Fibroblast of mammary gland (primary cell): ENCODE results near the gene BRI3BP.
"Not testable (repeated sequence)": the region's sequence is repeated elsewhere in the genome, so short reads cannot be mapped to it uniquely, and the experiment has no call there.

Experiments
- DNase-seq: peaks from one replicate; pipeline ENCODE4 v3.0.0-alpha.2; 2010; ENCODE audit warnings: low read depth
- H3K4me3 ChIP-seq: 2 replicates; pipeline ENCODE4 v1.5.1; 2011; ENCODE audit warnings: low read depth, mild to moderate bottlenecking, low read length, moderate library complexity; ENCODE audit not compliant: control insufficient read depth
- TF ChIP-seq, protein P1 (sequence below): conservative IDR thresholded peaks from 2 replicates; pipeline ENCODE4 v1.5.1; 2011; ENCODE audit warnings: low read depth, low read length, inconsistent platforms; ENCODE audit not compliant: control insufficient read depth, insufficient read depth

The BRI3BP gene

DNA sequence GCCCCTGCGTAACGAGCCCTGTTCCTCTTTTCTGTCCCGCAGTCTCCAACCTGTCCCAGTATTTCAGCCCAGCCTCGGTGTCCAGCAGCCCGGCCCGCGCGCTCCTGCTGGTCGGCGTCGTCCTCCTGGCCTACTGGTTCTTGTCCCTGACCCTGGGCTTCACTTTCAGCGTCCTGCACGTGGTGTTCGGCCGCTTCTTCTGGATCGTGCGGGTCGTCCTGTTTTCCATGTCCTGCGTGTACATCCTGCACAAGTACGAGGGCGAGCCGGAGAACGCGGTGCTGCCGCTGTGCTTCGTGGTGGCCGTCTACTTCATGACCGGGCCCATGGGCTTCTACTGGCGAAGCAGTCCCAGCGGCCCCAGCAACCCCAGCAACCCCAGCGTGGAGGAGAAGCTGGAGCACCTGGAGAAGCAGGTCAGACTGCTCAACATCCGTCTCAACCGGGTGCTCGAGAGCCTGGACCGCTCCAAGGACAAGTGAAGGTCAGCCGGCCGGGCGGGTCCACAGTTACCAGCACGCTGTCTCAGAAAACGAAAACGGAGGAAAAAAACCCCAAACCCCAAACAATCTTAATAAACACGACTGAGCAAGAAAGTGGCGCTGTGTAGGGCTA, 31.6 kb downstream of the BRI3BP start:
- TF ChIP-seq, protein P1, sequence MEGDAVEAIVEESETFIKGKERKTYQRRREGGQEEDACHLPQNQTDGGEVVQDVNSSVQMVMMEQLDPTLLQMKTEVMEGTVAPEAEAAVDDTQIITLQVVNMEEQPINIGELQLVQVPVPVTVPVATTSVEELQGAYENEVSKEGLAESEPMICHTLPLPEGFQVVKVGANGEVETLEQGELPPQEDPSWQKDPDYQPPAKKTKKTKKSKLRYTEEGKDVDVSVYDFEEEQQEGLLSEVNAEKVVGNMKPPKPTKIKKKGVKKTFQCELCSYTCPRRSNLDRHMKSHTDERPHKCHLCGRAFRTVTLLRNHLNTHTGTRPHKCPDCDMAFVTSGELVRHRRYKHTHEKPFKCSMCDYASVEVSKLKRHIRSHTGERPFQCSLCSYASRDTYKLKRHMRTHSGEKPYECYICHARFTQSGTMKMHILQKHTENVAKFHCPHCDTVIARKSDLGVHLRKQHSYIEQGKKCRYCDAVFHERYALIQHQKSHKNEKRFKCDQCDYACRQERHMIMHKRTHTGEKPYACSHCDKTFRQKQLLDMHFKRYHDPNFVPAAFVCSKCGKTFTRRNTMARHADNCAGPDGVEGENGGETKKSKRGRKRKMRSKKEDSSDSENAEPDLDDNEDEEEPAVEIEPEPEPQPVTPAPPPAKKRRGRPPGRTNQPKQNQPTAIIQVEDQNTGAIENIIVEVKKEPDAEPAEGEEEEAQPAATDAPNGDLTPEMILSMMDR, result no peak
- no peak overlapping the region for H3K4me3 ChIP-seq
- DNase-seq, result no peak

DNA sequence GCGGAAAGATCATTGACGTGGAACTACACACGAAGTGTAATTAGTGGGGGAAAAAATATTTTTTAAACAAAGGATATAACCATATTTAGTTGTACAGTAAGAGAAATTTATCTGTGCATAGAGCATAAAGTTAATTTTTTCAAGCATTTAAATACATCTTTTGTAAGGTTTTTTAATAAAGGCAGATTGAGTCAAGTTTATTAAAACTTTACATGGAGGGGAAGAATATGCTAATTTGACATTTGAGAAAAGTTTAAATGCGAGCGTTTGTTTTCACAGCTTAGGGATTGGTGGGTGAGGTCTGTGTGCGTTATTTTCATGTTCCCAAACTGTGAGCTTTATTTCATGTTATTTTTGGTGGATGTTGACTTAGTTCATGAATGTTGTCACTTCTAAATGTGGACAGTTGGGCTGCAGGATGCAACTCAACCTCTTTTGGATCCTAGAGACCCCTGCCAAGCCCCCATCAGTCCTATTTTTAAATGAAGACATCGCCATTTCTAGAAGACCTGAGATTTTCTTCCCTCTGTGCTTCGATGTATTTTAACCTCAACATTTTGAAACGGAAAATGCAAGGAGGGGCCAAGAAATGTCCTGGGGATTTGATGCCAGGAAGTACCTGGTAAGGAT, 32.3 kb downstream of the BRI3BP start:
- TF ChIP-seq, protein P1, result no peak
- no peak for DNase-seq
- H3K4me3 ChIP-seq, result no peak overlapping the region

DNA sequence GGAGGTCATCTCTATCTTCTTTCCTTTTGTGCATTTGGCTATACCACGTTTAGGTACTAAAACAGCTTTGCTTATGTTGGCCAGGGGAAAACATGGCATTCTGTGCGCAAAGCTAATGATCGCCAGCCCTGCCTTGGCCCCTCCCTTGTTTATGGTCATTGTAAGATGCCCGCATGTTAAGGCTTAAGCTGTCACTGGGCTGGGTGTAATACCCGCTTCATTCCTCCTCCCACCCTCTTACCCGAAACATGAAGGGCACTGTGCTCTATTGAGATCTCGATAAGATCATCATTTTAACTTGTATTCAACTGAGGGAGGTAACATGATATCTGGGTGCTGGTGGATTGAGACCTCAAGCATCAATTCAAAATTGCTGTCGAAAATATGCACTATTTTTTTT, 34.7 kb downstream of the BRI3BP start:
- no peak for DNase-seq
- TF ChIP-seq, protein P1, result no peak
- no peak overlapping the region for H3K4me3 ChIP-seq

DNA sequence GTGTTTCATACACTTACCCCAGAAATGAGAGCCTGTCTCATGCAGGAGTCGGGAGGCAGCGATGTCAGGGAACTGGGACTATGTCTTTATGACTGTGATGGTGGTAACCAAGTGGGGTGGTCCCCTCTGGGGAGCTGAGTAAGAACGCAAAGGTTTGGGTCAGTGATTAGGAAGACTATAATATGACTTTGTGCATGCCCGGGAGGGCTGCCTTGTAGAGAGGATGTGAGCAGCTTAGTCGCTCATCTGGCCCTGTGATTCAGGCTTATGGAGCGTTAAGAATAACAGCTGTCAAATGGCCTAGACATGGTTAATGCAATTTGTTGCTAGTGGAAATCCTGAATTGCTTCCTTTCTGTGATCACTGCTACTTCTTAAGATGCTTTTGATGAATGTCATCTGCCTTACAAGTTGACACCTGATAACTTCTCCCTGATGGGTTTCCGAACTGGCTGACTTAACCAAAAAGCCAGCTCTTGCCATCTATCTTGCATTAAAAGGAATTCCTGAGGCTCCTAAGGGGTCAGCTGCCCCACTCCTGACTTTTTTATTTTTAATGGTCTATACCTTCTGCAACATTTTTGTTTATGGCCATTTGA, 36.4 kb downstream of the BRI3BP start:
- no peak overlapping the region for H3K4me3 ChIP-seq
- TF ChIP-seq, protein P1, result no peak
- DNase-seq, result peak; percentile 4

DNA sequence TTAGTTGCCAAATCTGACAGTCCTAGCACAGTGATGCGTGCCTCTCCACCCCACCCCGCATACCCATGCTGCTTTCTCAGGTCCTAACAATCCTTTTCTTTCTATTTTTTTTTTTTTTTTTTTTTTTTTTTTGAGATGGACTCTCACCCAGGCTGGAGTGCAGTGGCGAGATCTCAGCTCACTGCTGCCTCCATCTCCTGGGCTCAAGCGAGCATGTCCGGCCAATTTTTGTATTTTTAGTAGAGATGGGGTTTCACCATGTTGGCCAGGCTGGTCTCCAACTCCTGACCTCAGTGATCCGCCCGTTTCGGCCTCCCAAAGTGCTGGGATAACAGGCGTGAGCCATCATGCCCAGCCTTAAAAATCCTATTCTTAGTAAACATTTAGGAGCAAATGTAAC, 38.0 kb downstream of the BRI3BP start:
- not testable (repeated sequence) for H3K4me3 ChIP-seq, DNase-seq

DNA sequence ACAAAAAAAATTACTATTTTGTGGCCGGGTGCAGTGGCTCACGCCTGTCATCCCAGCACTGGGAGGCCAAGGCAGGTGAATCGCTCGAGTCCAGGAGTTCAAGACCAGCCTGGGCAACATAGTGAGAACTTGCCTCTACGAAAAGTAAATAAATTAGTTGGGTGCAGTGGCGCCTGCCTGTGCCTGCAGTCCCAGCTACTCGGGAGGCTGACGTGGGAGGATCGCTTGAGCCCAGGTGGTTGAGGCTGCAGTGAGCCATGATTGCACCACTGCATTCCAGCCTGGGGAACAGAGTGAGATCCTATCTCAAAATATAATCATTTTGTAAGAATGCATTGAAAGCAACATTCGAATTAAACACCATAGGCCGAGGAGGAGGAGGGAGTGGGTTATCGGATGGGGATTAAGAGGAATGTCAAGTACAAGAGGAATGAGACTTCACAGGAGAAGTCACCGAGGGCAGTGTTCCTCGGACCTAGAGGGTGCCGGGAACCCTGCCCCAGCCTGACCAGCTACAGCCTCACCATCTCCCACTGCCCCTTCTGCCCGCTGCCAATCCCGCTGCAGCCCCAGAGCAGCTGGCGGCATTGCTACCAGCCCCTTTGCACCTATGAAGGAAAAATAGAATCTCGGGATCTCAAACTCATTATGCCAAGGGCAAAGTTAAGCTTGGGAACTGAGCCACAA, 39.2 kb downstream of the BRI3BP start:
- TF ChIP-seq, protein P1, result no peak
- no peak for DNase-seq
- no peak overlapping the region for H3K4me3 ChIP-seq

DNA sequence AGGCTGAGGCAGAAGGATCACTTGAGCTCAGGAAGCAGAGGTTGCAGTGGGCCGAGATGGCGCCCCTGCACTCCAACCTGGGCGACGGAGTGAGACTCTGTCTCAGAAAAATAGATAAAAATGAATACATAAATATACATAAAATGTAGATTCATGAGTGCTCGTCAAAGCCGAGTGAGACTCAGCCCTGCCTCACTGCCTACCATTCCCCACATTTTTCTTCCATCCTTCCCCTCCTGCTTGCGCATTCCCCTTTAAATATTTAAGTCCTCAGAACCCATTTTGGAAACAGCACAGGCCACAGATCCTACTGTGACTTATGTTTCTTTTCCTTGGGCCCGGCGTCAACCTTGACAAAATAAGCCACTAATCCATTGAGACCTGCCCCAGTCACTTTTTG, 39.8 kb downstream of the BRI3BP start:
- TF ChIP-seq, protein P1, result no peak

More for the DNA sequence above, 39.8 kb downstream of the BRI3BP start:
- no peak overlapping the region for H3K4me3 ChIP-seq
- DNase-seq, result no peak
